NCI-H187 treated with DMSO at 0.1 percent for 48 hours (cell line): Measurements from ENCODE around the gene RAB44.

Experiments
- DNase-seq: peaks from one replicate; lab custom pipeline; 2025; lab: John Stamatoyannopoulos, UW

The RAB44 gene

DNA sequence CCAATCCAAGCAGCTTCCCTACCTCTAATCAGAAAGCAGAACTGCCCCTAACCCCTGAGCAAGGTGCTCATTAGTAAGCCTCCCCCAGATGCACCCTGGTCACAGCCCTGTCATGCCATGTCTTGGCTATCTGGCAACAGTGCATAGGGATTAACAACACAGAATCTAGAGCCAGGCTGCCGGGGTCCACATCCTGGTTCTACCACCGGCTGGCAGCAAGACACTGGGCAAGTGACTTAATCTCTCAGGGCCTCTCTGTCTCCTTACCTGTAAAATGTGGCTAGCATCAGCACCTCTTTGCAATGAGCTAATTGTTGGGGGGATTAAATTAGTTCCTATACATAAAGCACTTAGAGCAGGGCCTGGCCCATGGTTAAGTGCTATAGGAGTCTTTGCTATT is 73.5 kb downstream of the RAB44 start:
- no peak for DNase-seq

DNA sequence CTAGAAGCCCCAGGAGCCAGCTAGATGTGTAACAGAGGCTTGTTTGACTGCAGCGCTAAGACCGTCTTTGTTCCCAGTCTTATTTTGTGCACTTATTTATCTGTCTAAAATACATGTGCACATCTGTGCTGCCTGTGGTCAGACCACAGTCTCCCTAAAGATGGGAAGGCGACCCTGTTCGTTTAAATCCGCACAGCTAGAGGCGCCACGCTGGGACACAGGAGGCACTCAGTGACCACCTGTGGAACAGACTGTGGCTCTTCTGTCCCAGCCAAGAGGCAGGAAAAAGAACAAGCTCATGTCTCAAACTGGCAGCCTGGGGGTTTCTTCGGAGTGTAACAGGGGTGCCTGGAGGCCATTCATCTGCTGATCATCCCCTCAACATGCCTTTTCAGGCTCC is 74.8 kb downstream of the RAB44 start:
- no peak for DNase-seq

DNA sequence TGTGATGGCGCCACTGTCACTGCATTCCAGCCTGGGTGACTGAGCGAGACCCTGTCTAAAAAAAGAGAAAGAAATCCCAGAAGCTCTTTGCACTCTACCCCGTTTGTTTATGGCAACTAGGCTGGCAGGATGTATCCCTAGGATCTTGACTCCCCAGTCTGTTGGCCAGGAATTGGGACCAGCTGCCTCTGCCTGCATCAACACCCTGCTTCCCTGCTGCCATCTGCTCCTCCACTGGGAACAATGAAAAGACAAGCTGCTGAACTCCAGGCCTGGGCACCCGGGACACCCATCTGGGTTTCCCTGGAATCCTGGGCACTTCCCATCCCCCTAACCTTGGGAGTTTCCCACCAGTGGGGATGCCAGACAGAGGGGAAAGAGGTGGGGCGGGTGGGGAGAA is 76.7 kb downstream of the RAB44 start:
- DNase-seq = no peak

DNA sequence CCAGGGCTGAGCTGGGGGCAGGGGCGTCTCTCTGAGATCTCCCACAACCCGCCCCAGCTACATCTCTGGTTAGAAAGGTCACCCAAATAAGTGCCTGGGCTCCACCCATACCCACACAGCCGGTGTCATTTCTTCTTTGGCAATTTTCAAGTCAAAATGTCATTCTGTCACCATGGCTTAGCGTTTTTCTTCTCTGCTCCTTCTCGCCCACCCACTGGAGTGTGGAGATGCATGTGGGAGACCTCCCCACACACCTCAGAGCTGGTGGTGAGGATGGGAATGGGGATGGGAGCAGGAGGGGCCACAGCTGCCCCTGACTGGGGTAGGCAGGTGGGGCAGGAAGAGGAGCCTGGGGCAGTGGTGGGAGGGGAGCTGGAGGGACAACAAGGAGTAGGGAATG is 78.5 kb downstream of the RAB44 start:
- DNase-seq = no peak

DNA sequence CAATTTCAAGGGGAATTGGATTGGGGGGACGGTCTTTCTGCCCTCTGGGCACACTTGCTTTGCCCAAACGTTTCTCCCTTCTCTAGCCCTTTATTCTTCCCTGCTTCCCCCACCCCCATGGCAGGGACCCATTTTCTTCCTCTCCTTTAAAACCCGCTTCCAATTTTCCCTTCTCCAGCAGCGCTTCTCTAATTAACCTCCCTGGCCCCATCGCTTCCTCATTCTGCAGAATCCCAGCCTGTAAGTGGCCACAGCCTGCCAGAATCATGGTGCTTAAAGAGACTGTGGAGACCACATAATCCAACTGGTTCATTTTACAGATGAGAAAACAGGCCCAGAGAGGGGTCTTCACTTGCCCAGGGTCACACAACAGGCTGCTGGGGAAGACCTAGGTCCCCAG is 80.2 kb downstream of the RAB44 start:
- no peak for DNase-seq

DNA sequence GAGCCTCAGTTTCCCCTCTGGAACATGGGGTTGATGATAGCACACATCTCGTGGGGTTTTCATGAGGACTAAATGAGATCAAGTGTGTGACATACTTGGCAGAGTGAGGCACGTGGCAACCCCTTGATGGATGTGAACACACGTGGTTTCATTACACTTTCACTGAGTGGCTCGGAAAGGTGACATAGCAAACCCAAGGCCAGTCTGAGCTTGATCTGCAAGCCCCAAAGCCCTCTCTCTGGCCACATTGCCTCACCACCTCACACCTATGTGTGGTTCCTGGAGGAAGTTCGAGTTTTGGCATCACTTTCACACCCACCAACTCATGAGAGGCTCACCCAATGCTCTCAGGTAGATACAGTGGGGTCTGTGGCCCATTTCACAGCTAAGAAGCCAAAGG is 81.6 kb downstream of the RAB44 start:
- DNase-seq = no peak

DNA sequence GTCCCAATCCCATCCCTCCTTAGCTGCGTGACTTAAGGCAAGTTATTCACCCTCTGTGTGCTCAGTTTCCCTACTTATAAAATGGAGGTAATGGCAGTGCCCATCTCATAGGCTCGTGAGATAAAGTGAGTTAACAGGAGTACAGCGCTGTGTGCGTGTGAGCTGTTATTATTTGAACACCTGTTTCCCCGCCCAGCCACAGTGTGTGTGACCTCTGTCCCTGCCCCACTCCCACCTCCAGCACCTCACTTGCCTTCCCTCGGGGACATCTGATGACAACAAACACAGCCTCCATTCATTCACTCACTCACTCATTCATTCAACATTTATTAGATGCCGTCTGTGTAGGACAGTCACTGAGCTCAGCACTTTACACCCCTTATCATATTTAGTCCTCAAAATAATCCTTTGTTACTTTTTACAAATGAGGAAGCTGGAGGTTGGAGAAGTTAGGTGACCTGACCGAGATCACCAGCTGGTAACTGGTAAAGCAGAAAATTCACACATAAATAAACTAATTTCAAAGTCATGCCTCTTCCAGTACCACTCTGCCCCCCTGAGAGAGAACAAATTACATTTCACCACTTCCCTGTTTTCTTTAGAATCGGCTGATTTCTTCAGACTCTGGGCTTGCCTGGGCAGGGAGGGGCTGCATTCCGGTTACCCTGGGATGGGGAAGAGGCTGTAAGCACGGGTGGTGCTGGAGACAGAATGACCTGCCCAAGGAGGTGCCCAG is 83.0 kb downstream of the RAB44 start:
- no peak for DNase-seq

DNA sequence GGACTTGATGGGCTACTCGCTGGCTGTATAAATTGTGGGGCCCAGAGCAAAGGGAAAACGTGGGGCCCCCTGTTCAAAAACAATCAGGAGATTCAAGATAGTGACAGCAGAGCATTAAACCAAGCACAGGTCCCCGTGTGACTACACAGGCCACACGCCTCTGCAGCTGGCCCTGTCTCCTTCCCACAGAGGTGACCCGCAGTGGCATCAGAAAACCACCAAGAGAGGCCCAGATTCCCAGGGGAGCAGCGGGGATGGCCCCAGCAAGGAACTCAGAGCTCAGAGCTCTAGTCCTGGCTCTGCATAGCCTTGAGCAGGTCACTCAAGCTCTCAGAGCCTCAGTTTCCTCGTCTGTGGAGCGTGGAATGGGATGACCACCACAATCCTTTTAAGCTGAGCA is 84.0 kb downstream of the RAB44 start:
- no peak for DNase-seq
